ENCODE results near the gene MAP3K12.

Gene MAP3K12

GRCh38 chr12:53484686-53485575 is 14.3 kb downstream of the MAP3K12 start:
- Histone ChIP-seq H3K18ac (ENCODE audit: low read depth in 1 of 2, low read length in 2 of 2) (no peak overlapping the region), H3K4me3 (ENCODE audit: insufficient read depth in 1 of 2, low read depth in 1 of 2, low read length in 2 of 2) (no peak overlapping the region), H2BK5ac (ENCODE audit: low read depth, low read length, poor library complexity, severe bottlenecking) (no peak overlapping the region), H3K4me1 (ENCODE audit: control insufficient read depth, insufficient read depth, low read depth, low read length) (peaks cover 28% of the 10 kb centered on the region), H3K79me1 (replicated peaks; ENCODE audit: low read length, poor library complexity, severe bottlenecking) (peaks cover 16% of the 10 kb centered on the region), H2AK5ac (ENCODE audit: low read length, severe bottlenecking) (no peak overlapping the region), H3K9me3 (ENCODE audit: control insufficient read depth, low read length) (no peaks in the 10 kb centered on the region), H2BK120ac (ENCODE audit: low read depth, low read length) (no peak overlapping the region), H2AFZ (ENCODE audit: low read depth, low read length) (no peak overlapping the region), H3K4me2 (ENCODE audit: low read length, poor library complexity, severe bottlenecking) (no peak overlapping the region), H4K8ac (ENCODE audit: low read length) (no peak overlapping the region), H3K4ac (ENCODE audit: low read depth in 1 of 2, low read length in 2 of 2) (no peak overlapping the region), H3K27ac (ENCODE audit: low read length, poor library complexity, severe bottlenecking) (no peak overlapping the region), H3K27me3 (ENCODE audit: control insufficient read depth in 1 of 2, insufficient read depth in 1 of 2, low read length in 2 of 2) (no peaks in the 10 kb centered on the region), H2BK12ac (ENCODE audit: low read length in 2 of 2) (no peak overlapping the region), H3K36me3 (ENCODE audit: control insufficient read depth in 1 of 2, insufficient read depth in 2 of 2, low read depth in 1 of 2, low read length in 2 of 2) (peaks cover 69 to 82% of the 10 kb centered on the region in 2 experiments), H3K23ac (ENCODE audit: low read length in 2 of 2) (no peak overlapping the region), H2BK15ac (ENCODE audit: low read depth, poor library complexity, severe bottlenecking) (no peak overlapping the region), H3K14ac (ENCODE audit: low read length in 2 of 2) (no peak overlapping the region), H4K91ac (ENCODE audit: low read length) (no peak overlapping the region), H3K9ac (ENCODE audit: low read length) (no peak overlapping the region)
- 98% methylated on average over 10 of the region's 10 CpGs for WGBS
- DNase-seq = no peak

GRCh38 chr12:53483979-53484377 is 15.3 kb downstream of the MAP3K12 start:
- H2AFZ ChIP-seq (ENCODE audit: low read depth, low read length) = no peak overlapping the region
- no peak overlapping the region for H2BK15ac ChIP-seq (ENCODE audit: low read depth, poor library complexity, severe bottlenecking)
- H3K27me3 ChIP-seq (ENCODE audit: control insufficient read depth in 1 of 2, insufficient read depth in 1 of 2, low read length in 2 of 2) = no peaks in the 10 kb centered on the region
- no peak for DNase-seq
- H3K4ac ChIP-seq (ENCODE audit: low read depth in 1 of 2, low read length in 2 of 2) = no peak overlapping the region
- WGBS = 94% methylated on average over 4 of the region's 4 CpGs
- no peak overlapping the region for H4K91ac ChIP-seq (ENCODE audit: low read length)
- no peak overlapping the region for H3K23ac ChIP-seq (ENCODE audit: low read length in 2 of 2)
- no peak overlapping the region for H2AK5ac ChIP-seq (ENCODE audit: low read length, severe bottlenecking)
- peaks cover 24% of the 10 kb centered on the region for H3K4me1 ChIP-seq (ENCODE audit: control insufficient read depth, insufficient read depth, low read depth, low read length)
- no peak overlapping the region for H2BK120ac ChIP-seq (ENCODE audit: low read depth, low read length)
- peaks cover 16% of the 10 kb centered on the region for H3K79me1 ChIP-seq (replicated peaks; ENCODE audit: low read length, poor library complexity, severe bottlenecking)
- H2BK12ac ChIP-seq (ENCODE audit: low read length in 2 of 2) = no peak overlapping the region
- peak overlapping the region; percentile 45 for H4K8ac ChIP-seq (ENCODE audit: low read length)
- H3K18ac ChIP-seq (ENCODE audit: low read depth in 1 of 2, low read length in 2 of 2) = no peak overlapping the region
- H3K27ac ChIP-seq (ENCODE audit: low read length, poor library complexity, severe bottlenecking) = peak overlapping the region; percentile 11
- H3K4me3 ChIP-seq (ENCODE audit: insufficient read depth in 1 of 2, low read depth in 1 of 2, low read length in 2 of 2) = no peak overlapping the region
- H3K9me3 ChIP-seq (ENCODE audit: control insufficient read depth, low read length) = no peaks in the 10 kb centered on the region
- H3K4me2 ChIP-seq (ENCODE audit: low read length, poor library complexity, severe bottlenecking) = no peak overlapping the region
- H3K9ac ChIP-seq (ENCODE audit: low read length) = no peak overlapping the region
- H3K36me3 ChIP-seq (ENCODE audit: control insufficient read depth in 1 of 2, insufficient read depth in 2 of 2, low read depth in 1 of 2, low read length in 2 of 2) = peaks cover 71 to 85% of the 10 kb centered on the region in 2 experiments
- no peak overlapping the region for H2BK5ac ChIP-seq (ENCODE audit: low read depth, low read length, poor library complexity, severe bottlenecking)
- H3K14ac ChIP-seq (ENCODE audit: low read length in 2 of 2) = no peak overlapping the region

GRCh38 chr12:53483225-53483978 is 15.9 kb downstream of the MAP3K12 start:
- Histone ChIP-seq H3K14ac (ENCODE audit: low read length in 2 of 2) (no peak overlapping the region), H3K9me3 (ENCODE audit: control insufficient read depth, low read length) (no peaks in the 10 kb centered on the region), H3K4ac (ENCODE audit: low read depth in 1 of 2, low read length in 2 of 2) (no peak overlapping the region), H4K8ac (ENCODE audit: low read length) (peak overlapping the region; percentile 42), H4K91ac (ENCODE audit: low read length) (peak overlapping the region; percentile 45), H3K27me3 (ENCODE audit: control insufficient read depth in 1 of 2, insufficient read depth in 1 of 2, low read length in 2 of 2) (no peaks in the 10 kb centered on the region), H3K23ac (ENCODE audit: low read length in 2 of 2) (no peak overlapping the region), H2BK15ac (ENCODE audit: low read depth, poor library complexity, severe bottlenecking) (peak overlapping the region; percentile 33), H2AFZ (ENCODE audit: low read depth, low read length) (no peak overlapping the region), H3K4me1 (ENCODE audit: control insufficient read depth, insufficient read depth, low read depth, low read length) (peaks cover 24% of the 10 kb centered on the region), H3K36me3 (ENCODE audit: control insufficient read depth in 1 of 2, insufficient read depth in 2 of 2, low read depth in 1 of 2, low read length in 2 of 2) (peaks cover 73 to 90% of the 10 kb centered on the region in 2 experiments), H3K9ac (ENCODE audit: low read length) (no peak overlapping the region), H2BK12ac (ENCODE audit: low read length in 2 of 2) (peak overlapping the region in 1 of 2 experiments; percentile 26), H2BK5ac (ENCODE audit: low read depth, low read length, poor library complexity, severe bottlenecking) (no peak overlapping the region), H3K4me3 (ENCODE audit: insufficient read depth in 1 of 2, low read depth in 1 of 2, low read length in 2 of 2) (no peak overlapping the region), H3K18ac (ENCODE audit: low read depth in 1 of 2, low read length in 2 of 2) (peak overlapping the region in 1 of 2 experiments; percentile 11), H3K79me1 (replicated peaks; ENCODE audit: low read length, poor library complexity, severe bottlenecking) (peaks cover 16% of the 10 kb centered on the region), H3K4me2 (ENCODE audit: low read length, poor library complexity, severe bottlenecking) (no peak overlapping the region), H2BK120ac (ENCODE audit: low read depth, low read length) (no peak overlapping the region), H2AK5ac (ENCODE audit: low read length, severe bottlenecking) (peak overlapping the region; percentile 74), H3K27ac (ENCODE audit: low read length, poor library complexity, severe bottlenecking) (peak overlapping the region; percentile 11)
- 97% methylated on average over 8 of the region's 9 CpGs for WGBS
- no peak for DNase-seq

GRCh38 chr12:53482626-53483168 is 16.6 kb downstream of the MAP3K12 start:
- no peak overlapping the region for H2AK5ac ChIP-seq (ENCODE audit: low read length, severe bottlenecking)
- H3K79me1 ChIP-seq (replicated peaks; ENCODE audit: low read length, poor library complexity, severe bottlenecking) = peaks cover 12% of the 10 kb centered on the region
- H2BK12ac ChIP-seq (ENCODE audit: low read length in 2 of 2) = no peak overlapping the region
- no peak overlapping the region for H3K18ac ChIP-seq (ENCODE audit: low read depth in 1 of 2, low read length in 2 of 2)
- H3K4ac ChIP-seq (ENCODE audit: low read depth in 1 of 2, low read length in 2 of 2) = no peak overlapping the region
- H3K4me3 ChIP-seq (ENCODE audit: insufficient read depth in 1 of 2, low read depth in 1 of 2, low read length in 2 of 2) = no peak overlapping the region
- no peak overlapping the region for H3K4me2 ChIP-seq (ENCODE audit: low read length, poor library complexity, severe bottlenecking)
- H2BK5ac ChIP-seq (ENCODE audit: low read depth, low read length, poor library complexity, severe bottlenecking) = no peak overlapping the region
- WGBS = 93% methylated on average over 18 of the region's 18 CpGs
- H2AFZ ChIP-seq (ENCODE audit: low read depth, low read length) = no peak overlapping the region
- no peak overlapping the region for H3K14ac ChIP-seq (ENCODE audit: low read length in 2 of 2)
- no peak overlapping the region for H2BK120ac ChIP-seq (ENCODE audit: low read depth, low read length)
- no peak overlapping the region for H3K23ac ChIP-seq (ENCODE audit: low read length in 2 of 2)
- peaks cover 72 to 92% of the 10 kb centered on the region in 2 experiments for H3K36me3 ChIP-seq (ENCODE audit: control insufficient read depth in 1 of 2, insufficient read depth in 2 of 2, low read depth in 1 of 2, low read length in 2 of 2)
- no peak overlapping the region for H4K91ac ChIP-seq (ENCODE audit: low read length)
- H3K9me3 ChIP-seq (ENCODE audit: control insufficient read depth, low read length) = no peaks in the 10 kb centered on the region
- H3K4me1 ChIP-seq (ENCODE audit: control insufficient read depth, insufficient read depth, low read depth, low read length) = peaks cover 21% of the 10 kb centered on the region
- H3K27ac ChIP-seq (ENCODE audit: low read length, poor library complexity, severe bottlenecking) = no peak overlapping the region
- peak overlapping the region; percentile 79 for H4K8ac ChIP-seq (ENCODE audit: low read length)
- H3K9ac ChIP-seq (ENCODE audit: low read length) = peak overlapping the region; percentile 33
- DNase-seq = no peak
- no peak overlapping the region for H2BK15ac ChIP-seq (ENCODE audit: low read depth, poor library complexity, severe bottlenecking)
- no peaks in the 10 kb centered on the region for H3K27me3 ChIP-seq (ENCODE audit: control insufficient read depth in 1 of 2, insufficient read depth in 1 of 2, low read length in 2 of 2)

All from mesenchymal stem cell (in vitro differentiated cells and primary cell).